Lung (tissue), 12 donors: ENCODE results near the gene TMEM94. TPM values are rescaled to one million over a fixed set of nuclear protein-coding genes. Genes with fewer than 3 reads are reported as not detected.

ENCODE experiments used
- ATAC-seq: fragments of 200-7000 bp; cut with Tn5 transposase; one replicate; pipeline ENCODE4 v1.9.1; 2020; ENCODE audit warnings: moderate number of reproducible peaks; ENCODE audit not compliant: insufficient read depth, low FRiP score
- DNase-seq, 3 donors: peaks; one replicate each; pipeline ENCODE4 v3.0.0-alpha.2; 2013 to 2017
- H3K27ac ChIP-seq, 2 donors: one replicate each; pipeline ENCODE4 v1.5.1; 2013; ENCODE audit warnings: mild to moderate bottlenecking in 2 of 2, moderate library complexity in 2 of 2, control low read depth in 1 of 2, inconsistent platforms in 1 of 2, low read depth in 1 of 2, low read length in 1 of 2
- H3K27me3 ChIP-seq, 3 donors: one replicate each; pipeline ENCODE4 v1.5.1; 2013; ENCODE audit warnings: low read length in 2 of 3; ENCODE audit not compliant: control insufficient read depth in 3 of 3, insufficient read depth in 3 of 3
- H3K36me3 ChIP-seq, 4 donors: one replicate each; pipeline ENCODE4 v1.5.1; 2013; ENCODE audit warnings: low read length in 4 of 4, mild to moderate bottlenecking in 1 of 4, moderate library complexity in 1 of 4; ENCODE audit not compliant: control insufficient read depth in 4 of 4, insufficient read depth in 4 of 4
- H3K4me1 ChIP-seq, 5 donors: one replicate each; pipeline ENCODE4 v1.5.1; 2013; ENCODE audit warnings: low read length in 5 of 5, mild to moderate bottlenecking in 2 of 5, moderate library complexity in 1 of 5; ENCODE audit not compliant: control insufficient read depth in 5 of 5, insufficient read depth in 5 of 5
- H3K4me3 ChIP-seq: one replicate; pipeline ENCODE4 v1.5.1; 2013; ENCODE audit warnings: mild to moderate bottlenecking, control low read depth, moderate library complexity
- H3K9ac ChIP-seq, 2 donors: one replicate each; pipeline ENCODE4 v1.5.1; 2013; ENCODE audit warnings: low read length in 2 of 2, control low read depth in 1 of 2; ENCODE audit not compliant: insufficient read depth in 1 of 2
- H3K9me3 ChIP-seq, 4 donors: one replicate each; pipeline ENCODE4 v1.5.1; 2013; ENCODE audit warnings: low read length in 3 of 4, mild to moderate bottlenecking in 1 of 4, moderate library complexity in 1 of 4; ENCODE audit not compliant: control insufficient read depth in 4 of 4, insufficient read depth in 3 of 4
- WGBS, 2 donors: extraction: QIAGEN DNeasy Blood & Tissue Kit; methylation state at CpG; one replicate each; pipeline ENCODE4 v1.1.7; 2013; 5-methylcytosine and 5-hydroxymethylcytosine counted together
- polyA plus RNA-seq, 2 donors: library from polyadenylated mRNA; stranded (reverse); fragments of 200-250 nt; gene quantifications; one replicate each; pipeline ENCODE4 v1.2.1, GENCODE V29; 2013
- total RNA-seq, 2 donors: library from RNA; depleted of rRNA in 1 of 2; stranded (reverse); fragments of >200 nt in 1 of 2; gene quantifications; one replicate each; pipeline ENCODE4 v1.2.1, GENCODE V29; 2014 to 2021
- TF ChIP-seq, protein P1 (sequence below): IDR thresholded peaks from 2 replicates; pipeline ENCODE4 v1.5.1; 2012; ENCODE audit warnings: mild to moderate bottlenecking; ENCODE audit errors: control extremely low read depth, extremely low read depth
- donor health status: control.
- donor health status: control.
- donor health status: Bipolar disorder and iron deficiency.
- donor health status: healthy.
- donor health status: DM: yes; HTN: yes; CAD: no.

TMEM94 gene
- total and polyA plus RNA-seq, 4 donors: 40.0 to 82.3 (median 53.3) TPM

DNA sequence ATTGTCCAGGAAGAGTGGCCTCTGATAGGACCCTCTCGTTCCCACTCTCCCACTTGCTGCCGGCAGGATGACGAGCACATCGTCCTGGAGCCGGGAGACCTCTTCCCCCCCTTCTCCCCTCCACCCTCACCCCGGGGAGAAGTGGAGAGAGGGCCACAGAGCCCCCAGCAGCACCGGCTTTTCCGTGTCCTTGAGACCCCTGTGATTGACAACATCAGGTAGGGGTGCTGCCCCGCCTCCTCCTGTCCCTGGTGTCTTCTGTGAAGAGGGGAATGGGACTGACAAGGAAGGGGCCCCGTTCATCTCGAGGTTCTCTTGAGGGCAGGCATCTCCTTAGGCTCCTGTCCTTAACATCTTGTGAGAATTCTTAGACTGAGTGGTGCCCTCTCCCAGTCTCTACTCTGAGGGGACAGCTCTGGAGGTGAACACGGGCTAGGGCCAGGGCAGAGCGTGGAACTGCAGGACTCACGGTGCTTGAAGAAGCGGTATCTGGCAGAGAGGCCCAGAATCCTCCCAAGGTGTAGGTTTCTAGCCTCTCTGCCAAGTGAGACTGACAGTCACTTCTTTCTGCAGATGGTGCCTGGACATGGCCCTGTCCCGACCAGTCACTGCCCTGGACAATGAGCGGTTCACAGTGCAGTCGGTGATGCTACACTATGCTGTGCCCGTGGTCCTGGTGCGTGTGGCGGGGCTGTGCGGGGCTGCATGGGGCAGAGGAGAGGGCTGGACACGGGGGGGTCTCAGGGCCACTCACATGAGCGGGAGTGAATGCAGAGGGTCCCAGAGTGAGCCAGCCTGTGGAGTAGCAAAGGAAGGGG lies 32.5 kb downstream of the TMEM94 start:
- H3K4me3 ChIP-seq: no peak overlapping the region
- no peak for DNase-seq
- H3K27me3 ChIP-seq: no peaks in the 10 kb centered on the region
- H3K36me3 ChIP-seq: peaks cover 3 to 23% (median 11%) of the 10 kb centered on the region in 4 donors
- peaks cover 0 to 30% (median 3%) of the 10 kb centered on the region in 5 donors for H3K4me1 ChIP-seq
- H3K9me3 ChIP-seq: no peaks in the 10 kb centered on the region
- no peak for ATAC-seq
- H3K27ac ChIP-seq: no peak overlapping the region
- WGBS, 2 donors: 92% methylated on average over 24 of the region's 24 CpGs
- TF ChIP-seq, protein P1, sequence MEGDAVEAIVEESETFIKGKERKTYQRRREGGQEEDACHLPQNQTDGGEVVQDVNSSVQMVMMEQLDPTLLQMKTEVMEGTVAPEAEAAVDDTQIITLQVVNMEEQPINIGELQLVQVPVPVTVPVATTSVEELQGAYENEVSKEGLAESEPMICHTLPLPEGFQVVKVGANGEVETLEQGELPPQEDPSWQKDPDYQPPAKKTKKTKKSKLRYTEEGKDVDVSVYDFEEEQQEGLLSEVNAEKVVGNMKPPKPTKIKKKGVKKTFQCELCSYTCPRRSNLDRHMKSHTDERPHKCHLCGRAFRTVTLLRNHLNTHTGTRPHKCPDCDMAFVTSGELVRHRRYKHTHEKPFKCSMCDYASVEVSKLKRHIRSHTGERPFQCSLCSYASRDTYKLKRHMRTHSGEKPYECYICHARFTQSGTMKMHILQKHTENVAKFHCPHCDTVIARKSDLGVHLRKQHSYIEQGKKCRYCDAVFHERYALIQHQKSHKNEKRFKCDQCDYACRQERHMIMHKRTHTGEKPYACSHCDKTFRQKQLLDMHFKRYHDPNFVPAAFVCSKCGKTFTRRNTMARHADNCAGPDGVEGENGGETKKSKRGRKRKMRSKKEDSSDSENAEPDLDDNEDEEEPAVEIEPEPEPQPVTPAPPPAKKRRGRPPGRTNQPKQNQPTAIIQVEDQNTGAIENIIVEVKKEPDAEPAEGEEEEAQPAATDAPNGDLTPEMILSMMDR: no peak
- no peak overlapping the region for H3K9ac ChIP-seq

DNA sequence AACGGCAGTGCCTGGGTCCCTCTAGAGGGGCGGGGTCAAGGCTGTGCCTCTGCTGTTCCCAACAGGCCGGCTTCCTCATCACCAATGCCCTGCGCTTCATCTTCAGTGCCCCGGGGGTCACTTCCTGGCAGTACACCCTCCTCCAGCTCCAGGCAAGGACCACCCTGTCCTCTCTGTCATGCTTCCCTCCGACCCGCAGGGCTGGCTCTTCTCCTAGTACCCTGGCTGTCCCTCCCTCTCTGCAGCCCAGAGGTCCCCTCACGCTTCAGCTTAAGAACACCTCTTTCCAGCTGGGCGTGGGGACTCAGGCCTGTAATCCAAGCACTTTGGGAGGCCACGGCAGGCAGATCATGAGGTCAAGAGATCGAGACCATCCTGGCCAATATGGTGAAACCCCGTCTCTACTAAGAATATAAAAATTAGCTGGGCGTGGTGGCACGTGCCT lies 33.1 kb downstream of the TMEM94 start:
- H3K36me3 ChIP-seq: peaks cover 3 to 29% (median 15%) of the 10 kb centered on the region in 4 donors
- H3K27ac ChIP-seq: no peak overlapping the region
- ATAC-seq: no peak
- H3K4me3 ChIP-seq: no peak overlapping the region
- no peak overlapping the region for H3K9ac ChIP-seq
- 81 to 82% methylated on average over 12 to 14 of the region's 14 CpGs for WGBS, 2 donors
- H3K4me1 ChIP-seq: peaks cover 0 to 29% (median 3%) of the 10 kb centered on the region in 5 donors
- no peaks in the 10 kb centered on the region for H3K27me3 ChIP-seq
- TF ChIP-seq, protein P1: no peak
- DNase-seq: no peak
- no peaks in the 10 kb centered on the region for H3K9me3 ChIP-seq

DNA sequence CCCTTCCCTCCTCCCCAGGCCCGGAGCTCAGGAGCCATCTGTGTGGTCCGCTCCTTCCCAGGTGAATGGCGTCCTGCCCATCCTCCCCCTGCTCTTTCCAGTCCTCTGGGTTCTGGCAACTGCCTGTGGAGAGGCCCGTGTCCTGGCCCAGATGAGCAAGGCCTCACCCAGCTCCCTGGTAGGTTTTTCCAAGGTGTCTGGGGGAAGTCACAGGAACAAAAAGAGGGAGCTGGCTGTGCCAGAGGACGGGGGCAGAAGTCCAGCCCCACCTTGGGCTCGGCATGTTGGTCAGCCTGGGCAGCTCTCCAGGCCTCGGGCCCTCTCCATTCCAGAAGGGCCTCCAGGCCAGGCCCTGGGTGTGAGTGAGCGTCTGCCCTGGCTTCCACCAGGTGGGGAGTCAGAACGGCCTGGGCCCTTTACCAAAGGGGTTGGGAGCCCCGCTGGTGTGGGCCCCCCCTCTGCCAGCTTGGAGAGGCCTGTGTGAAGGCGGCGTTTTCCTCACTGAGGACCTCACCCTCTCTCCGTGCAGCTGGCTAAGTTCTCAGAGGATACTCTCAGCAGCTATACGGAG lies 33.8 kb downstream of the TMEM94 start:
- H3K27ac ChIP-seq: peak overlapping the region in 1 of 2 donors; percentile 68
- TF ChIP-seq, protein P1: no peak
- H3K4me1 ChIP-seq: peaks cover 0 to 29% (median 3%) of the 10 kb centered on the region in 5 donors
- H3K36me3 ChIP-seq: peaks cover 3 to 35% (median 17%) of the 10 kb centered on the region in 4 donors
- no peak overlapping the region for H3K4me3 ChIP-seq
- no peaks in the 10 kb centered on the region for H3K27me3 ChIP-seq
- ATAC-seq (no peak), DNase-seq (no peak)
- no peaks in the 10 kb centered on the region for H3K9me3 ChIP-seq
- H3K9ac ChIP-seq: no peak overlapping the region
- 55 to 77% methylated on average over 14 of the region's 14 CpGs for WGBS, 2 donors
